ENCODE measurements around the gene ZG16B. TPM values are rescaled to one million over a fixed set of nuclear protein-coding genes. Genes with fewer than 3 reads are reported as not detected.

Gene ZG16B
- total RNA-seq, 1 experiment from 2014 or later, result not detected

DNA sequence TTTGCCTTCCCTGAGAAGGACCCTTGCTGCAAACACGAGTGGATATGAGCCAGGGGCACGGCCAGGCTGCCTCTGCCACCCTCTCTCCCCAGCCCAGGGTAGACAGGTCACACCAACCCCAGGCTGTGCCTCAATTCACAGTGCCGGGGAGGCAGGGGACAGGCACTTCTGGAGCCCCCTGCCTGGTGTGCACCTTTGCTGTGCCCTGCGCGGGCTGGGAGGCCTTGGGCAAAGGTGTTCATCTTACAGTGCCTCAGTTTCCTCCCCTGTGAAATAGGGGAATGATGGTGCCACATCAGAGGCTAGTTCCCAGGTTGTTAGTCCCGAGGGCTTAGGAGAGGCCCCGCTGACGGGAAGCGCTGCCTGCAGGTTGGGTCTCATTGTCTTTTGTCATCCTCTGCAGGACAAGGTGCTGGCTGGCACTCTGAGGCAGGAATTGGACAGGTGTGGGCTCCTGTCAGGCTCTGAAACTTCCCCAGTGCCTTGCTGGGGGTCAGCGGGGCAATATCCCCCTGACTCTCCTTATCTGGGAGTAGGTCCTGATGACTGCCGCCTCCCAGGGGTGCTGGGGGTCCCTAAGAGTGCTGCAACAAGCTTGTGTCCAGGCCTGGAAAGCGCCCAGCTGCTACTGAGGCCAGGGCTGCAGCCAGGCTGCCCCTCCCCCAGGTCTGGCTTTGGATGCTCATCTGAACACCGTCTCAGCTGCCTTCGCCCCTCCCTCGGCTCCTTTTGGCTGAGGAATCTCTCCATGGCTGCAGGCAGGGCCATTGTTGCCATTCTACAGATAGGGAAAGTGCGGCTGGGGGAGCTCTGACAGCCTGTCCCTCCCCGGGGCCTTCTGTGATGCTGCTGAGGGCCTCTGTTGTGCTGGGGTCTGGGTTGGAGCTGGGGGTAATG is 9.9 kb upstream of the ZG16B start:
- in situ Hi-C loops (cut with HindIII; ENCODE audit: low pct_unique_long_range_greater_than_20kb, low sequenced_read_pairs), result no loop called here
- no peak for DNase-seq (ENCODE audit: low read depth)

DNA sequence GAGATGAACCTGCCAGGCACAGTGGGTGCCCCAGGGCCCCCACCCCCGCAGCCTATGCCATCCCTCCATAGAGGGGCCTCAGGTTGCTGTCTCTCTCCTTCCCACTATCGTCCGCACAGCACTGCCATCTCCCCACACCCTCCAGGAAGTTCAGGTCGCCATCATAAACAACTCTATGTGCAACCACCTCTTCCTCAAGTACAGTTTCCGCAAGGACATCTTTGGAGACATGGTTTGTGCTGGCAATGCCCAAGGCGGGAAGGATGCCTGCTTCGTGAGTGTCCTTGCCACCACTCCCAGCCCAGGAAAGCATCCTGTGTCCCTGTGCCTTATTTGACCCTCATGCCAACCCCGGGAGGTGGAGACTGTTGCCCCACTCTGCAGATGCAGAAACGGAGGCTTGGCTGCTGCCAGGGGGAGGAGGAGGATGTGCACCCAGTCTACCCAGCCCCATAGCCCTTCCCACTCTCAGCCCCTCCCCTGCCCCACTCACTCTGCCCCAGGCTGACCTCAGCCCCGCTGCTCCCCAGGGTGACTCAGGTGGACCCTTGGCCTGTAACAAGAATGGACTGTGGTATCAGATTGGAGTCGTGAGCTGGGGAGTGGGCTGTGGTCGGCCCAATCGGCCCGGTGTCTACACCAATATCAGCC is 9.1 kb upstream of the ZG16B start:
- in situ Hi-C loops (cut with HindIII; ENCODE audit: low pct_unique_long_range_greater_than_20kb, low sequenced_read_pairs), result no loop called here
- DNase-seq (ENCODE audit: low read depth), result no peak

DNA sequence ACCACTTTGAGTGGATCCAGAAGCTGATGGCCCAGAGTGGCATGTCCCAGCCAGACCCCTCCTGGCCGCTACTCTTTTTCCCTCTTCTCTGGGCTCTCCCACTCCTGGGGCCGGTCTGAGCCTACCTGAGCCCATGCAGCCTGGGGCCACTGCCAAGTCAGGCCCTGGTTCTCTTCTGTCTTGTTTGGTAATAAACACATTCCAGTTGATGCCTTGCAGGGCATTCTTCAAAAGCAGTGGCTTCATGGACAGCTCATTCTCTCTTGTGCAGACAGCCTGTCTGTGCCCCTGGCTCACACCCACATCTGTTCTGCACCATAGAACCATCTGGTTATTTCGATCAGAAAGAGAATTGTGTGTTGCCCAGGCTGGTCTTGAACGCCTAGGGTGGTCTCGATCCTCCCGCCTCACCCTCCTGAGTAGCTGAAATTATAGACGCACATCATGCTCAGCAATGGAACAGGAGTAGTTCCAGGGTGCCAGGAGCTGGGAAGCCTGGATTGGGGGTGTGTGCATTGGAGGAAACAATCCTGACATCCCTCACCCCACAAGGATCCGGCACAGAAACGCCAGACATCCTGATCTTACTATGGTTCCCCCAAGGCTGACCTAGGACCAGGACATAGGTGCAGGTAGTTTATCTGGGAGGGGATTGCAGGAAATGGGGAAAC is 8.5 kb upstream of the ZG16B start:
- no peak for DNase-seq (ENCODE audit: low read depth)
- in situ Hi-C loops (cut with HindIII; ENCODE audit: low pct_unique_long_range_greater_than_20kb, low sequenced_read_pairs), result no loop called here

DNA sequence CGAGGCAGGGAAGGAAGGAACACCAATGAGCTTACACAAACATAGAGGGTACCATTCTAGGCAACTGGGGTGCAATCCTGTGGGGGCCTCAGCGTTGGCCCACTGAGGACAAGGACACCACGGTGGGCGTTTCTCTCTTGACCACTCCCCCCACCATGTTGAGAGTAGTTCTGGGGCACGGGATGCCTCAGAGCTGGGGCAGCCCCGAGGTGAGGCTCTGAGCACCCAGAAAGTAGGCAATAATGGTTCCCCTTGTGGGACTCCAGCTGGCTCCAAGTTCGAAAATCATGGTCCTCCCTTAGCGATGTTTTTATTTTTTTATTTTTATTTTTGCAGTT is 8.0 kb upstream of the ZG16B start:
- DNase-seq (ENCODE audit: low read depth), result no peak
- in situ Hi-C loops (cut with HindIII; ENCODE audit: low pct_unique_long_range_greater_than_20kb, low sequenced_read_pairs), result no loop called here

DNA sequence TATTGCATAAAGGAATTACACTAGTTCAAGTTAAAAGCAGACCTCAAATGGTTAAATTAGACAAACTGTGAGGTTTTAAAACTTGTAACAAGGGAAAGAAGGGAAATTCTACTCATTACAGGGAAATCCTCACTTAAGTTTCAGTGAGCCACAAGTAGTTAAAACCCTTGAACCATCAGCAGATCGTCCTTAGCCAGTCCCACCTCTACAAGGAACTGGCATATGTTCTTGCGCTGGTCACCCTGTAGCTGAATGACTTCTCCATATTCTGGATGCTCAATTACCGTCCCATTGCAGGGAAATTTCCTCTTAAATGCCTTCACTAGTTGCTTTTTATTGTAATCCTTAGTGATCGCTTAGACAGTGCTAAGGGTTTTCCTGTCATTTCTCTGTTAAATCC is 7.6 kb upstream of the ZG16B start:
- DNase-seq (ENCODE audit: low read depth), result no peak
- in situ Hi-C loops (cut with HindIII; ENCODE audit: low pct_unique_long_range_greater_than_20kb, low sequenced_read_pairs), result no loop called here

DNA sequence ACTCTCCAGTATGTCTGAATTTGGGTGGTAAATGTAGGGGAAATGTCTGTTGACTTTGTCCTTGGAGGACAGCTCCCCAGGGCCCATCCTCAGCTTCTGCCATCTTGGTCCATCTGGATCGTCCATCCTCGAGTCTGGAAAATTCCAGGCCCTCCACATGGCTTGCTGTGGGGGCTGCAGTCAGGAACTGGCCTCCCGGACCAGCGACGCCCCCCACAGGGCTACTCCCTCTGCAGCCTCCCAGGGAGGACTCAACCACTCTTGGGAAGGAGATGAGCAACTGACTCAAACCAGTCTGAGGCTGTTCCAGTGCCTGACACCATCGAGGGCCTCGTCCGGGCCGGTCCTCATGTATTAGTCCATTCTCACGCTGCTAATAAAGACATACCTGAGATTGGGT is 5.5 kb upstream of the ZG16B start:
- no peak for DNase-seq (ENCODE audit: low read depth)
- in situ Hi-C loops (cut with HindIII; ENCODE audit: low pct_unique_long_range_greater_than_20kb, low sequenced_read_pairs), result no loop called here

DNA sequence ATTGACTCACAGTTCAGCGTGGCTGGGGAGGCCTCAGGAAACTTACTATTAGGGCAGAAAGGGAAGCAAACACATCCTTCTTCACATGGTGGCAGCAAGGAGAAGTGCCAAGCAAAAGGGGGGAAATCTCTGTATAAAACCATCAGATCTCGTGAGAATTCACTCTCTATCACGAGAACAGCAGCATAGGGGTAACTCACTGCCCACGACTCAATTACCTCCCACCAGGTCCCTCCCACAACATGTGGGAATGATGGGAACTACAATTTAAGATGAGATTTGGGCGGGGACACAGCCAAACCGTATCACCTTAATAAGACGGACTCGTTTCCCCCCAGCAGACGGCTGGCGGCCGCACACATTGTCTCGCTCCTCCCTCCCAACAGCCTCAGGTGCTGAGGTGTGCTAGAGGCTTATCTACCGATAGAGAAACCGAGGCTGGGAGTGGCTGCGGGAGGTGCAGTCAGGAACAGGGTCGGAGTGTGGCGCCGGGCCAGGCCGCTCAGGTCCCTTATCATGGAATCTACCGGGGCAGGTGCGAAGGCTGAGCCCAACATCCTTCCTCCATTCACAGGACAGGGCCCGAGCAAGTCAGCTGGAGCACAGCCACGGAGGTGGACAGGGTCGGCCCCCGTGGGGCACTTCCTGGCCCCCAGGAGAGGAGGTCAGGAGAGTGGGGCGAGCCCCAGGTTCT is 4.9 kb upstream of the ZG16B start:
- no peak for DNase-seq (ENCODE audit: low read depth)
- in situ Hi-C loops (cut with HindIII; ENCODE audit: low pct_unique_long_range_greater_than_20kb, low sequenced_read_pairs), result no loop called here

DNA sequence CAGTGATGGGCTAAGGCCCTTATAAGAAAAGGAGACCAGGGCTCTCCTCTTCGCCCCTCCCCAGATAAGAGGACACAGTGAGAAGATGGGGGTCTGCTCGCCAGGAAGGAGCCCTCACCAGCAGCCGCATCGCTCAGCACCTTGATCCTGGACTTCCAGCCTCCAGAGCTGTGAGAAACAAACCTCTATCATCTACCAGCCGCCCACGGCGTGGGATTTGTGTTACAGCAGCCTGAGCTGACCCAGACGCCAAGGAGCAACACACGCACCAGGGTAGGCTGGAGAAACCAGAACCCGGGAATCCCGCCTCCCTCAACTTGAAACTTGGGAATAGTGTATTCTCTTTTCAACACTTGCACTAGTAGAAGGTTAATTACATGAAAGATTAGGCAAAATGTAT is 4.2 kb upstream of the ZG16B start:
- in situ Hi-C loops (cut with HindIII; ENCODE audit: low pct_unique_long_range_greater_than_20kb, low sequenced_read_pairs), result no loop called here
- no peak for DNase-seq (ENCODE audit: low read depth)

DNA sequence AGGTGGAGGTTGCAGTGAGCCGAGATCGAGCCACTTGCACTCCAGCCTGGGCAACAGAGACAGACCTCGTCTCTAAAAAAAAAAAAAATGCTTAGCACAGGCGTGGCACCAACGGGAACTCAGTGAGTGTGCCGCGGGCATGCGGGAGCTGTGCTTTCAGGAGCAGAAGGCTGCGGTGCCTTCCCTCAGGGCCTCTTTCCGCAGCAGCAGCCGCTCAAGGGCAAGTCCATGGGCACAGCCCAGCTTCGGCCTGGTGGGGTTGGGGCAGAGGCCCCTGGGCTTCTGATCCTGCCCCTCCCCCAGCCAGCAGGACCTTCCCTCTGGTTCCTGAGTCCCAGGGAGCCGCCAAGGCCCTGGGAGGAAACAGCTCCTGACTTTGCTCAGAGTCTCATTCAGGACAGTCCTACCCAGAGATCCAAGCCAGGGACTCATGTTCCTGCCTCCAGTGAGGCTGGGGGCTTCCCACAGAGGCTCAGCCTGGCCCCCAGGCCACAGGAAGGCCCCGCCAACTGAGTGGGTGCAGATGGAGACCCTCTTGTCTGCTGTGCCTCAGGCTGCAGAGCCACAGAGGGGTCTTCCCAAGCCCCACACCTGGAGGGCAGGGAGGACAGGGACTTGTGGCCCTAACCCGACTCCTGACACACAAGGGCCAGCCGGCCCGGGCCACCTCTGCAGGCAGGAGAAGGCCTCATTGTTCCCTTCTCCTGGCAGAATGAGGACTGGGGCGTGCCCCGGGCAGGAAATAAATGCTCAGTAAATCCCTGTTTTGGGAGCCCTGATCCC is 3.3 kb upstream of the ZG16B start:
- no peak for DNase-seq (ENCODE audit: low read depth)

DNA sequence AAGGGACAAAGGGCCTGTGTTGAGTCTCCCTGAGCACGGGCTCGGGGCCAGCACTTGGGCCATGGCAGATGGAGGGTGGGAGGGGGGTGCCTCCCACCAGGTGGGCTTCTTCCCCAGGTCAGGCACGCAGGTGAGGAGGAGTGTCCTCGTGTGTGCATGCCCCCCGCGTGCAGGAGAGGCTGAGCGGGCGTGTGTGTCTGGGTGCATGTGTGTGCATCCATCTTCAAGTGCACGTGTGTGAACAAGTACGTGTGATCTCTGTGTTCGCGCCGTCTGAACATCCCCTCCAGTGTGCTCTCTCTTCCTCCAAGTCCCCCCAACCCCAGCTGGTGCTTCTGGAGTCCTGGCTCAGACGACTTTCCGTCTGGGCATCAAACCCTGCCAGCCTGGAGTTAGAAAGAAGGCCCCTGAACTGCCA is 2.7 kb upstream of the ZG16B start:
- in situ Hi-C loops (cut with HindIII; ENCODE audit: low pct_unique_long_range_greater_than_20kb, low sequenced_read_pairs), result no loop called here
- DNase-seq (ENCODE audit: low read depth), result no peak

More for the DNA sequence above, 3.3 kb upstream of the ZG16B start:
- in situ Hi-C loops (cut with HindIII; ENCODE audit: low pct_unique_long_range_greater_than_20kb, low sequenced_read_pairs), result no loop called here

DNA sequence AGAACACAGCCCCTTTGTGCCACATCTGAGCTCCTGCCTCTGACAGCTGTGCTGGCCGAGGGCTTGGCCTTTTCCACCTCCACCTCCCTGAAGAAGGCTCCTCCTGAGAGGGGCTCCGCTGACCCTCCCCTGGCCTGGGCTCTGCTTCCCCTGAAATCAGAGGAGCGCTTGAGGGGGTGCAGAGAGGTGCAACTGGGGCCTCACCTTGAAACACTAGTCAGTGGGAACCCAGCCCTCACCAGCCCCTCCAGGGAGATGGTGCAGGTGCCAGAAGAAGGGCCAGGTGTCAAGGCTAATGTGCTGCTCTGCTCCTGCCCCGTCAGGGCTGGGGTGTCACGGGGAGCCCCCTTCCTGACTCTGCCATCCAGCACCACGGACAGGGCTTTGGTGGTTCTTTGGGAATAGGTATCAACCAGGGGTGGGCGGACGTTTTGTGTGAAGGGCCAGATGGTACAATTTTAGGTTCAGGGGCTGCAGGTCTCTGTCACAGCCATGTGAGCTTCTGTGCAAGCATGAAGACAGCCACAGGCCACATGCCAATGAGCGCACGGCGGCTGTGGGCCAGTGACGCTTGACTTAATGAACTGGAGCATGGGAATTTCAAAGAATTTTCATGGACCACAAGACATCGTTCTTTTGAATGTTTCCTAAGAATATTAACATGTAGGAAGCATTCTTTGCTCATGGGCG is 2.1 kb upstream of the ZG16B start:
- in situ Hi-C loops (cut with HindIII; ENCODE audit: low pct_unique_long_range_greater_than_20kb, low sequenced_read_pairs), result no loop called here
- no peak for DNase-seq (ENCODE audit: low read depth)

DNA sequence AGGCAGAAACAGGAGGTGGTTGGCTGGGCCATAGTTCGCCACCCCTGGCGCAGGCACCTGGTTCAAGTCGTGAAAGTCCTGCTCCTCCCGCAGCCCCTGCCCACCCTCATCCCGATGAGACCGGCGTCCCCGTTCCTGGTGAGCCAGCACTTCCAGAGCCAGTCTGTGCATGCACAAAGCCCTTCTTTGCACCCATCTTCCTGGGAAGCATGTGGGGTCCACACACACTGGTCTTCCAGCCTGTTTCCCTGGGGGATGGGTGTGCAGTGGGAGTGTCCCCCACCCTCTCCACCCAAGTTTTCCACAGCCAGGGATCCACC is 1.6 kb upstream of the ZG16B start:
- DNase-seq (ENCODE audit: low read depth), result no peak
- in situ Hi-C loops (cut with HindIII; ENCODE audit: low pct_unique_long_range_greater_than_20kb, low sequenced_read_pairs), result no loop called here

DNA sequence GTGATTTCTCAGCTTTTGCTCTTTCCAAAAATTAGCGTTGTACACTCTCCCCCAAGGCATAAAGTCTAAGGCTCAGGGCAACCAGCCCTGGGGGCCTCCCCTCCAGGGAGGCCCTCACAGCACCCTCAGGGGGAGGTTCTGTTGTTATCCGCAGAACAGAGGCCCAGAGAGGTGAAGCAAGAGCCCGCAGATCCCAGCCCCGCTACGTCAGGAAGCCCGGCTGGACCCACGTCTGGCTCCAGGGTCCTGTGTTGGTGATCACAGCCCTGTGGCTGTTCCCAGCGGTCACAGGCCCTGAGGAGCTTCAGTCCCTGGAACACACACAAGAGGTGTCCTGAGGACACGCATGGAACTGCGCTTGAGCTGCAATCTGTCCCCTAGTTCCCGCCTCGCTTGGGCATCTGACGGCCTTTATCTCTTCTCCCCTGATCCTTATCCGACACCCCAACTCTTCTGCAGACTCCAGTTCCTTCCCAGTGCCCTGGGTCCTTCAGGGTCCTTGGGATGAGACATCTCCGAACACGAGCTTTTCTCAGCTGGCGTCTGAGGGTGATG is 1.1 kb upstream of the ZG16B start:
- in situ Hi-C loops (cut with HindIII; ENCODE audit: low pct_unique_long_range_greater_than_20kb, low sequenced_read_pairs), result no loop called here
- DNase-seq (ENCODE audit: low read depth), result no peak

DNA sequence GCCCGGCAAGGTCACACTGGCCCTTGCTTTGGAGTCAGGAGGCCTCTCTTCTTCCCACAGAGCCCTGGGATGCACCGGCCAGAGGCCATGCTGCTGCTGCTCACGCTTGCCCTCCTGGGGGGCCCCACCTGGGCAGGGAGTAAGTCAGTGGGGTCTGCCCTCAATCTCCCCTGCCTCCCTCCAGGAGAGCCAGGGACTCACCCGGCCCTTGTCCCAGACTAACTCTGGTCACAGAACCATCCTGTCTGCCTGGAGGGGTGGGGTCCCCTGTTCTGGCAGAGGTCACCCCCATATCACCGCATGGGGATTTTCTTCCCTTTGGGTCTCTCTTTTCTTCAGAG is 222 bp downstream of the ZG16B start:
- no peak for DNase-seq (ENCODE audit: low read depth)
- in situ Hi-C loops (cut with HindIII; ENCODE audit: low pct_unique_long_range_greater_than_20kb, low sequenced_read_pairs), result no loop called here

DNA sequence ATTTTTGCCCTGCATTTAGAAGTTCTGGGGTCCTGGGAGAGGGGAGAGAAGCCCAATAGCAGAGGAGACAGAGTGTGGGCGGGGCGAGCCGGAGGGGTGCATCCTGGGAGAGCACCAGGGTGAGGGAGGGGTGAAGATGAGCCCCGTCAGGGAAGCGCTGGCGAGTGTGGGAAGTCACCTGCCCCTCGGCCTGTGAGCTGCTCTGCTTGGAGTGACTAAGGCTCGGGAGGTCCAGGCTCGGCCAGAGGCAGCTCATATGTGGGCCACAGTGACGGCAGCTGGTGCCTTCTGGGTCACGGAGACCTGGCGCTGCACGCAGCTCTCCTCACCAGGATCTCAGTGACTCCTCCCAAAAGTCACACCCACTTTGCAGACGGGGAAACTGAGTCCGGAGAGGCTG is 1.1 kb downstream of the ZG16B start:
- no peak for DNase-seq (ENCODE audit: low read depth)
- in situ Hi-C loops (cut with HindIII; ENCODE audit: low pct_unique_long_range_greater_than_20kb, low sequenced_read_pairs), result no loop called here

DNA sequence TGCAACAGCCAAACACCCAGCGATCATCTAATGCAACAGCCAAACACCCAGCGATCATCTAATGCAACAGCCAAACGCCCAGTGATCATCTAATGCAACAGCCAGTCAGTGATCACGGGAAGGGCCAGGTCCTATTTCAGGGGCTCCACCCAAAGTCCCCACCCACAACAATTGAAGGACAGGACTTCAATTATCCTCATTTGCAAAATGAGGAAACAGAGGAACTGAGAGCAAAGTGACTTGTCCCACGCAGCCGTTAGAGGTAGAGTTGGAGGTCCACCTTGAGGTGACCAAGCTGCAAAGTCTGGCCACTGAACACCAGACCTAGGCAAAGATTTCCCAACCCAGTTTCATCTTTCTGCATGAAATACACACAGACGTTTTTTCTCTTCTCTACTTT is 3.7 kb downstream of the ZG16B start:
- no peak for DNase-seq (ENCODE audit: low read depth)
- in situ Hi-C loops (cut with HindIII; ENCODE audit: low pct_unique_long_range_greater_than_20kb, low sequenced_read_pairs), result no loop called here

DNA sequence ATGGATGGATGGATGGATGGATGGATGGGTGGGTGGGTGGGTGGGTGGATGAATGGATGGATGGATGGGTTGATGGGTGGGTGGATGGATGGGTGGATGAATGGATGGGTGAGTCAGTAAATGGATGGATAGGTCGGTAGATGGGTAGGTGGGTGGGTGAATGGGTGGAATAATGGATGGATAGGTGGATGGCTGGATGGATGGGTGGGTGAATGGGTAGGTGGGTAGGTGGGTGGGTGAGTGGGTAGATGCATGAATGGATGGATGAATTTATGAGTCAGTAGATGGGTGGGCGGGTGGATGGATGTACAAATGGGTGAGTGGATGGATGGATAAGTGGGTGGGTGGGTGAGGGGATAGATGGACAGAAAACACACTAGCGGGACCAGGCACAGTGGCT is 4.9 kb downstream of the ZG16B start:
- in situ Hi-C loops (cut with HindIII; ENCODE audit: low pct_unique_long_range_greater_than_20kb, low sequenced_read_pairs), result no loop called here

More for the DNA sequence above, 4.9 kb downstream of the ZG16B start:
- no peak for DNase-seq (ENCODE audit: low read depth)

Data from Caki2 (cell line).